ENCODE data around the gene GMCL2.

GMCL2 gene

GRCh38 chr5:178222292-178222691 is 35.1 kb upstream of the GMCL2 start:
- DNase-seq (ENCODE audit: low read depth in 2 of 2) = no peak

- DNase-seq (ENCODE audit: low read depth in 2 of 2) = no peak
These were observed 34.7 kb upstream of the GMCL2 start for GRCh38 chr5:178221853-178222252.

GRCh38 chr5:178221282-178221681 is 34.1 kb upstream of the GMCL2 start:
- no peak for DNase-seq (ENCODE audit: low read depth in 2 of 2)

- no peak for DNase-seq (ENCODE audit: low read depth in 2 of 2)
These were observed 31.7 kb upstream of the GMCL2 start for GRCh38 chr5:178218827-178219226.

- DNase-seq (ENCODE audit: low read depth in 2 of 2) = no peak
These were observed 31.1 kb upstream of the GMCL2 start for GRCh38 chr5:178218237-178218776.

- no peak for DNase-seq (ENCODE audit: low read depth in 2 of 2)
These were observed 29.6 kb upstream of the GMCL2 start for GRCh38 chr5:178216779-178217178.

- DNase-seq (ENCODE audit: low read depth in 2 of 2) = no peak
These were observed 28.9 kb upstream of the GMCL2 start for GRCh38 chr5:178216088-178216534.

GRCh38 chr5:178215280-178216002 is 28.3 kb upstream of the GMCL2 start:
- DNase-seq (ENCODE audit: low read depth in 2 of 2) = no peak

- no peak for DNase-seq (ENCODE audit: low read depth in 2 of 2)
These were observed 27.1 kb upstream of the GMCL2 start for GRCh38 chr5:178214160-178214803.

- no peak for DNase-seq (ENCODE audit: low read depth in 2 of 2)
These were observed 26.6 kb upstream of the GMCL2 start for GRCh38 chr5:178213748-178214151.

GRCh38 chr5:178213003-178213461 is 25.9 kb upstream of the GMCL2 start:
- no peak for DNase-seq (ENCODE audit: low read depth in 2 of 2)

GRCh38 chr5:178212241-178213002 is 25.3 kb upstream of the GMCL2 start:
- DNase-seq (ENCODE audit: low read depth in 2 of 2) = no peak

- DNase-seq (ENCODE audit: low read depth in 2 of 2) = no peak
These were observed 24.2 kb upstream of the GMCL2 start for GRCh38 chr5:178211095-178212048.

- DNase-seq (ENCODE audit: low read depth in 2 of 2) = no peak
These were observed 23.5 kb upstream of the GMCL2 start for GRCh38 chr5:178210686-178211085.

GRCh38 chr5:178210073-178210535 is 22.9 kb upstream of the GMCL2 start:
- no peak for DNase-seq (ENCODE audit: low read depth in 2 of 2)

- DNase-seq (ENCODE audit: low read depth in 2 of 2) = no peak
These were observed 22.3 kb upstream of the GMCL2 start for GRCh38 chr5:178209334-178210072.

- no peak for DNase-seq (ENCODE audit: low read depth in 2 of 2)
These were observed 21.5 kb upstream of the GMCL2 start for GRCh38 chr5:178208540-178209227.

- DNase-seq (ENCODE audit: low read depth in 2 of 2) = no peak
These were observed 20.7 kb upstream of the GMCL2 start for GRCh38 chr5:178207917-178208280.

GRCh38 chr5:178207183-178207916 is 20.2 kb upstream of the GMCL2 start:
- no peak for DNase-seq (ENCODE audit: low read depth in 2 of 2)
